HepG2 (cell line): ENCODE results near the gene ATN1. TPM values are rescaled to one million over a fixed set of nuclear protein-coding genes. Genes with fewer than 3 reads are reported as not detected.

ENCODE experiments used
- ARID5B ChIP-seq: IDR thresholded peaks from 2 replicates; pipeline ENCODE4 v1.4.0; 2020; ENCODE audit warnings: mild to moderate bottlenecking, missing genetic modification reagents
- CEBPB ChIP-seq: IDR thresholded peaks from 2 replicates; pipeline ENCODE4 v1.6.1; 2011; ENCODE audit warnings: low read depth, low read length, improper control_type of control experiment, borderline replicate concordance
- FOXK2 ChIP-seq: fragments of 450-650 bp; IDR thresholded peaks from 2 replicates; pipeline ENCODE4 v1.6.1; 2016
- GABPB1 ChIP-seq: IDR thresholded peaks from 2 replicates; pipeline ENCODE4 v1.6.1; 2016; ENCODE audit warnings: mild to moderate bottlenecking, missing genetic modification reagents, moderate library complexity, missing compliant biosample characterization
- GLI4 ChIP-seq: sonication (generic); formaldehyde crosslinking; IDR thresholded peaks from 2 replicates; pipeline ENCODE4 v1.5.1; 2020; ENCODE audit warnings: missing genetic modification reagents, mild to moderate bottlenecking, moderate library complexity, borderline replicate concordance
- HOXA5 ChIP-seq: sonication (generic); formaldehyde crosslinking; IDR thresholded peaks from 2 replicates; pipeline ENCODE4 v1.4.0; 2020; ENCODE audit warnings: missing genetic modification reagents
- LCORL ChIP-seq, 2 experiments: fragments of 450-650 bp in 1 of 2; sonication (generic) in 1 of 2; formaldehyde crosslinking in 1 of 2; IDR thresholded peaks; 2 replicates each; pipeline versions ENCODE4 v1.5.0 to v1.6.1; 2017 to 2020; ENCODE audit warnings: antibody characterized with exemption in 1 of 2, missing genetic modification reagents in 1 of 2
- MED1 ChIP-seq: sonication (generic); formaldehyde crosslinking; IDR thresholded peaks from 2 replicates; pipeline ENCODE4 v1.4.0; 2020; ENCODE audit warnings: missing genetic modification reagents
- NONO ChIP-seq, 2 experiments: fragments of 450-650 bp in 1 of 2; sonication (generic) in 1 of 2; formaldehyde crosslinking in 1 of 2; IDR thresholded peaks in 1 of 2; conservative IDR thresholded peaks in 1 of 2; 2 replicates each; pipeline versions ENCODE4 v1.6.1 to v1.8.0; 2017 to 2022; ENCODE audit warnings: mild to moderate bottlenecking in 1 of 2, missing genetic modification reagents in 1 of 2, moderate library complexity in 1 of 2
- REPIN1 ChIP-seq: sonication (generic); formaldehyde crosslinking; IDR thresholded peaks from 2 replicates; pipeline ENCODE4 v1.8.0; 2022; ENCODE audit warnings: missing genetic modification reagents, low read depth, mild to moderate bottlenecking, borderline replicate concordance
- TGIF2 ChIP-seq: IDR thresholded peaks from 2 replicates; pipeline ENCODE4 v1.6.1; 2016; ENCODE audit warnings: control low read depth, missing compliant biosample characterization
- TRAFD1 ChIP-seq: sonication (generic); formaldehyde crosslinking; IDR thresholded peaks from 2 replicates; pipeline ENCODE4 v1.5.1; 2020; ENCODE audit warnings: missing genetic modification reagents, mild to moderate bottlenecking, borderline replicate concordance
- polyA plus RNA-seq, 8 experiments: library from polyadenylated mRNA; depleted of rRNA in 3 of 8; stranded (reverse) in 7 of 8; unstranded in 1 of 8; fragments of >200 nt; fragmentation: Illumina TruSeq in 4 of 8; extraction: Trizol in 4 of 8; gene quantifications; 2 replicates each; pipeline versions ENCODE4 v1.2.1 to v1.2.3, GENCODE V29; 2011 to 2016; ENCODE audit warnings: low read depth in 4 of 8, missing spikeins in 1 of 8, mixed read lengths in 1 of 8; ENCODE audit not compliant: insufficient read depth in 1 of 8
- total RNA-seq, 5 experiments: library from RNA; depleted of rRNA; stranded (reverse); fragments of >200 nt; fragmentation: Illumina TruSeq; extraction: Trizol; gene quantifications; 2 replicates each; pipeline ENCODE4 v1.2.3, GENCODE V29; 2016; ENCODE audit warnings: low read depth in 1 of 5
- TF ChIP-seq, protein P1 (sequence below): sonication (generic); formaldehyde crosslinking; IDR thresholded peaks from 2 replicates; pipeline ENCODE4 v1.4.0; 2020; ENCODE audit warnings: missing genetic modification reagents
- TF ChIP-seq, protein P2 (sequence below): sonication (generic); formaldehyde crosslinking; IDR thresholded peaks from 2 replicates; pipeline ENCODE4 v1.8.1; 2023; ENCODE audit warnings: missing genetic modification reagents, inconsistent platforms, borderline replicate concordance

ATN1 gene
- total and polyA plus RNA-seq, 2 of the 13 experiments (the other 11 are each of a cell fraction or from before 2014, with no cell fraction given): 2.1 to 8.6 TPM

DNA sequence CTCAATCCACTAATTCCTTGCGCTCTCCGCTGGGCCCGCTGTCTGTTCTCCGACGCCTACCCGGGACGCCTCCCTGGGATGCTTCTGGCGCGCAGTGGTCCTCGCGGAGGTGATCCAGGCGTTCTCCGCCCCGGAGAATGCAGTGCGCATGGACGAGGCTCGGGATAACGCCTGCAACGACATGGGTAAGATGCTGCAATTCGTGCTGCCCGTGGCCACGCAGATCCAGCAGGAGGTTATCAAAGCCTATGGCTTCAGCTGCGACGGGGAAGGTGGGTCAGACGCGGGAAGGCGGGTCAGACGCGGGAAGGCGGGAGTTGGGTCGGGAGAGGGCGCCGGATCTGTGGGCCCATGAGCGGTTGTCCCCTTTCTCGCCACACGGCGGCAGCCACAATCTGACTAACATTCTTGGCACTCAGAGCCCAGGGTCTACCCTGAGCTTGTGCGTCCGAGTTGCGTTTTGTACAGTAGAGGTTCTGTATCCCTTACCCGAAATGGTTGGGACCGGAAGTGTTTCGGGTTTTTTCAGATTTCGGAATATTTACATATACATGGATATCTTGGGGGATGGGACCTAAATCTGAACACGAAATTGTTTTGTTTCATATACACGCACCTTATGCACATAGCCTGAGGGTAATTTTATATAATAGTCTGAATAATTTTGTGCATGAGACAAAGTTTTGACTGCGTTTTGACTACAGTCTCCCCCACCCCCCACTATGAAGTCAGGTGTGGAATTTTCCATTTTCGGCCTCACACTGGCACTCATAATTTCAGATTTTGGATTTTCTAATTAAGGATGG lies 16.8 kb downstream of the ATN1 start (continued):
- TF ChIP-seq, protein P1, sequence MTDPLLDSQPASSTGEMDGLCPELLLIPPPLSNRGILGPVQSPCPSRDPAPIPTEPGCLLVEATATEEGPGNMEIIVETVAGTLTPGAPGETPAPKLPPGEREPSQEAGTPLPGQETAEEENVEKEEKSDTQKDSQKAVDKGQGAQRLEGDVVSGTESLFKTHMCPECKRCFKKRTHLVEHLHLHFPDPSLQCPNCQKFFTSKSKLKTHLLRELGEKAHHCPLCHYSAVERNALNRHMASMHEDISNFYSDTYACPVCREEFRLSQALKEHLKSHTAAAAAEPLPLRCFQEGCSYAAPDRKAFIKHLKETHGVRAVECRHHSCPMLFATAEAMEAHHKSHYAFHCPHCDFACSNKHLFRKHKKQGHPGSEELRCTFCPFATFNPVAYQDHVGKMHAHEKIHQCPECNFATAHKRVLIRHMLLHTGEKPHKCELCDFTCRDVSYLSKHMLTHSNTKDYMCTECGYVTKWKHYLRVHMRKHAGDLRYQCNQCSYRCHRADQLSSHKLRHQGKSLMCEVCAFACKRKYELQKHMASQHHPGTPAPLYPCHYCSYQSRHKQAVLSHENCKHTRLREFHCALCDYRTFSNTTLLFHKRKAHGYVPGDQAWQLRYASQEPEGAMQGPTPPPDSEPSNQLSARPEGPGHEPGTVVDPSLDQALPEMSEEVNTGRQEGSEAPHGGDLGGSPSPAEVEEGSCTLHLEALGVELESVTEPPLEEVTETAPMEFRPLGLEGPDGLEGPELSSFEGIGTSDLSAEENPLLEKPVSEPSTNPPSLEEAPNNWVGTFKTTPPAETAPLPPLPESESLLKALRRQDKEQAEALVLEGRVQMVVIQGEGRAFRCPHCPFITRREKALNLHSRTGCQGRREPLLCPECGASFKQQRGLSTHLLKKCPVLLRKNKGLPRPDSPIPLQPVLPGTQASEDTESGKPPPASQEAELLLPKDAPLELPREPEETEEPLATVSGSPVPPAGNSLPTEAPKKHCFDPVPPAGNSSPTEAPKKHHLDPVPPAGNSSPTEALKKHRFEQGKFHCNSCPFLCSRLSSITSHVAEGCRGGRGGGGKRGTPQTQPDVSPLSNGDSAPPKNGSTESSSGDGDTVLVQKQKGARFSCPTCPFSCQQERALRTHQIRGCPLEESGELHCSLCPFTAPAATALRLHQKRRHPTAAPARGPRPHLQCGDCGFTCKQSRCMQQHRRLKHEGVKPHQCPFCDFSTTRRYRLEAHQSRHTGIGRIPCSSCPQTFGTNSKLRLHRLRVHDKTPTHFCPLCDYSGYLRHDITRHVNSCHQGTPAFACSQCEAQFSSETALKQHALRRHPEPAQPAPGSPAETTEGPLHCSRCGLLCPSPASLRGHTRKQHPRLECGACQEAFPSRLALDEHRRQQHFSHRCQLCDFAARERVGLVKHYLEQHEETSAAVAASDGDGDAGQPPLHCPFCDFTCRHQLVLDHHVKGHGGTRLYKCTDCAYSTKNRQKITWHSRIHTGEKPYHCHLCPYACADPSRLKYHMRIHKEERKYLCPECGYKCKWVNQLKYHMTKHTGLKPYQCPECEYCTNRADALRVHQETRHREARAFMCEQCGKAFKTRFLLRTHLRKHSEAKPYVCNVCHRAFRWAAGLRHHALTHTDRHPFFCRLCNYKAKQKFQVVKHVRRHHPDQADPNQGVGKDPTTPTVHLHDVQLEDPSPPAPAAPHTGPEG: peak; percentile 74; the same call in 1 of the 2 replicates
- TF ChIP-seq ARID5B: peak; percentile 51; the same call in 1 of the 2 replicates
- TF ChIP-seq, protein P2, sequence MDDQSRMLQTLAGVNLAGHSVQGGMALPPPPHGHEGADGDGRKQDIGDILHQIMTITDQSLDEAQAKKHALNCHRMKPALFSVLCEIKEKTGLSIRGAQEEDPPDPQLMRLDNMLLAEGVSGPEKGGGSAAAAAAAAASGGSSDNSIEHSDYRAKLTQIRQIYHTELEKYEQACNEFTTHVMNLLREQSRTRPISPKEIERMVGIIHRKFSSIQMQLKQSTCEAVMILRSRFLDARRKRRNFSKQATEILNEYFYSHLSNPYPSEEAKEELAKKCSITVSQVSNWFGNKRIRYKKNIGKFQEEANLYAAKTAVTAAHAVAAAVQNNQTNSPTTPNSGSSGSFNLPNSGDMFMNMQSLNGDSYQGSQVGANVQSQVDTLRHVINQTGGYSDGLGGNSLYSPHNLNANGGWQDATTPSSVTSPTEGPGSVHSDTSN (CRISPR knock-in tag): no peak
- no peak for TF ChIP-seq CEBPB
- TF ChIP-seq GLI4 (CRISPR knock-in tag): peak; percentile 59; the same call in 1 of the 2 replicates
- TF ChIP-seq GABPB1 (CRISPR knock-in tag): peak; percentile 61
- TF ChIP-seq MED1 (CRISPR knock-in tag): peak; percentile 90
- peak; percentile 90 for TF ChIP-seq HOXA5 (CRISPR knock-in tag)
- peak; percentile 28; the same call in 1 of the 2 replicates for TF ChIP-seq TGIF2 (CRISPR knock-in tag)
- no peak for TF ChIP-seq LCORL (IDR thresholded peaks at IDR 0.05)
- peak; percentile 48 for TF ChIP-seq LCORL (CRISPR knock-in tag; IDR thresholded peaks at IDR 0.05)
- no peak for TF ChIP-seq NONO (IDR thresholded peaks at IDR 0.05)
- TF ChIP-seq NONO (CRISPR knock-in tag; conservative IDR thresholded peaks at IDR 0.05): 0 out of 2 replicates have a peak, but pooled peaks have one; percentile 9
- 0 out of 2 replicates have a peak, but pooled peaks have one; percentile 18 for TF ChIP-seq REPIN1 (CRISPR knock-in tag)
- no peak for TF ChIP-seq FOXK2
- TF ChIP-seq TRAFD1 (CRISPR knock-in tag): no peak
